Activated CD8-positive, alpha-beta memory T cell treated with anti-CD3 and anti-CD28 coated beads, Interleukin-2, amount 50 U/mL, for 24 hours (primary cell): ENCODE data around the gene TOP3A.
"Not testable (repeated sequence)": the region's sequence is repeated elsewhere in the genome, so short reads cannot be mapped to it uniquely, and the experiment has no call there.

Experiments used
- DNase-seq: peaks from one replicate; pipeline ENCODE4 v3.0.0-alpha.2; 2020; ENCODE audit errors: extremely low read depth

The TOP3A gene

GRCh38 chr17:18314731-18315561 lies at the start of gene TOP3A, which contains the start of gene SMCR8:
Gene TOP3A, minus strand, starts transcription at chr17:18314994. Its CDS starts 216 bp downstream, at chr17:18314778.
Gene SMCR8, plus strand, starts transcription at chr17:18315293. Its CDS starts 497 bp downstream, at chr17:18315790.
- peak; percentile 96 for DNase-seq

DNA sequence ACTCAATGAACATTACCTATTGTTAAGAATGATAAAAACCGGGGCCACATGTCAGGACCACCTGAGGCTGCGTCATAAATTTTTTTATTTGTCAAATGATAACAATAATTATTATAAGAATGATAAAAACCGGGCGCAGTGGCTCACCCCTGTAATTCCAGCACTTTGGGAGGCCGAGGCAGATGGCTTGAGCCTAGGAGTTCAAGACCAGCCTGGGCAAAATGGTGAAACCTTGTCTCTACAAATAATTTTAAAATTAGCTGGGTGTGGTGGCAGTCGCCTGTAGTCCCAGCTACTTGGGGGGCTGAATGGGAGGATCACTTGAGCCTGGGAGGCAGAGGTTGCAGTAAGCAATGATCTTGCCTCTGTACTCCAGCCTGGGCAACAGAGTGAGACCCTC lies 49.4 kb upstream of the TOP3A start:
- no peak for DNase-seq

DNA sequence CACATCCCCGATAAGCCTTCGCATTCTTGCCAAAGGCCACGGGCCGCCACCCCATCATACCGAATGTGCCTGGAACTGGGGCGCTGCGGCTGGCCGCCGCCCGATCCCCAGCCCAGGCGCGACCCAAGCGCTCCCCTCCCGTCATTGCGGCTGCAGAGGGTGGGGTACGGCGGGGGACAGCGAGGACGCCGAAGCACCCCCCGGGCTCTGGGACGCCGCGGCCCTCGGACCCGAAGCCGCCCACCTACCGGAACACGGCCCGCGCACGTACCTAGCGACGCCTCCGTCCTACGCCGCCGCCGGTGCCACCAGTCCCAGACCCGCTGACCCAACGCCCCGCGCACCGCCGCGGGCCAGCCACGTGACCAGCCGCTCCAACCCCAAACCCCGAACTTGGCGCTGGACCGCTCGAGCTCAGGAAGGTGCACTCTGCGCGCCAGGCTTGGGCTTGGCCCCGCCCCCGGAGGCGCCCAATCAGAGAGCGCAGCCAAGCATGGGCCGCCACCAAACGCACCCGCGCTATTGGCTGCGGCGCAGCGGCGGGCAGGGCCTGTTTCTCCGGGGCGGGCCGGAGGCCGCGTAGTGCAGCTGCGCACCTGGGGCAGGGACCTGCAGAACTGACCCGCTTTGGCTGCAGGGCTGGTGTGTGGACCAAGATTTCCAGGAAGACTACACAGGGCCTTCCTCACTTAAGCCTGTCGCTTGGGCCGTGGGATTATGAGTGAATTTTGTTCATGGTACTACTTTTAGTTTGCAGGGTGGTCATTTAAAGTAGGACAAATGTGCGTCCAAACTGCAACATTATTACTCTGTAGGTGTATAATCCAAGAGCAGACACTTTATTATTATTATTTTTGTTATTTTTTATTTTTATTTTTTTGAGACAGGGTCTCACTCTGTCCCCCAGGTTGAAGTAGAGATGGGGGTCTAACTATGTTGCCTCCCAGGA lies 48.6 kb upstream of the TOP3A start, which contains the start of gene SHMT1:
SHMT1 (minus strand) TSS at position 450 of the 949 bp plus-strand sequence. CDS start 7,569 bp downstream, outside the sequence.
- peak; percentile 71 for DNase-seq

DNA sequence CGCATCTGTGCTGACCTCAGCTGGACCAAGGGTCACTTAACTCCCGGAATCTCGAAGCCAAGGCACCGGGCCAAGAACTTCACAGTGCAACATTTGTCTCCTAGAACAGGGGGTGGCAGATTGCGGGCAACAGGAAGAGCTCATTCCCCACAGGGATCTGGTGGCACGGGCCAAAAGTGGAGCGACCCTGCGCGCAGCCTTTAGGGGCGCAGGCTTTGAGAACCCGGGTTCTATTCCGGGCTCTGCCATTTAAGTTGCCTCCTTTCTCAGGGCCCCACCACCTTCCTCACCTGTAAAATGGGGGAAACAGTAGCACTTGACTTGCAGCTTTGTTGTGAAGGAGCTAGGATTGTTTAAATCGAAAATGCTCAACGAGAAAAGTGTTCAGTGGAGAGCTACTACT lies 47.9 kb upstream of the TOP3A start:
- DNase-seq = no peak

GRCh38 chr17:18361837-18362697 lies 47.3 kb upstream of the TOP3A start:
- DNase-seq = no peak

DNA sequence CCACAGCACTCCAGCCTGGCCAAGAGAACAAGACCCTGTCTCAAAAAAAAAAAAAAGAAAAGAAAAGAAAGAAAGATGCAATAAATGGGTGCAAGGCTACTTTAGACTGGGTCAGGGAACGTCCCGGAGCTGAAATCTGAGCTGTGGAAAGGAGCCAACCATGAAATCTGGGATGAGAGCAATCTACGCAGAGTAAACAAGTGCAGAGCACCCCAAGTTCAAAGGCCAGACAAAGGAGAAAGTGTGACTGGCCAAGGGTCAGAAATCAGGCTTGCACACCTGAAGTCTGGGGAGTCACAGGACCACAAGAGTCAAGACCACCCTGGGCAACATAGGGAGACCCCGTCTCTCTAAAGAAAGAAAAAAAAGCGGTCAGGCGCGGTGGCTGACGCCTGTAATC lies 45.7 kb upstream of the TOP3A start:
- no peak for DNase-seq

- DNase-seq = no peak
Observed at GRCh38 chr17:18356624-18357023, 41.8 kb upstream of the TOP3A start.

GRCh38 chr17:18353541-18353940 lies 38.7 kb upstream of the TOP3A start:
- no peak for DNase-seq

DNA sequence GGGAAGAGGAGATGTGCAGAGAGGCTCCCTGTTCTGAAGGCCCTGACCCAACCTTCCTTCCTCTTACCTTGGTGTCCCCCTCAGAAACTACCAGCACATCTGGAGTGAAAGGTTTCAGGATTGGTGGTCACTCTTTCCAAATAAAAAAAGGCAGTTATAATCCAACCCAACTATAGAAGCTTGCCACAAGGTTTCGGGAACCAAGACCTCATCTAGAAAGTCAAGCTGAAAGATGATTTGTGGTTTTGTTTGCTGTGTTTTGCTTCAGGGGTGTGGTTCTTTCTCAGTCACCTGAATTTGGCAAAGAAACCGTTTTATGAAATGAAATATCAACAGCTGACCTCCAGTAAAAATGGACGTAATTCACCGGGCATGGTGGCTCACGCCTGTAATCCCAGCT lies 29.2 kb upstream of the TOP3A start:
- DNase-seq = no peak

DNA sequence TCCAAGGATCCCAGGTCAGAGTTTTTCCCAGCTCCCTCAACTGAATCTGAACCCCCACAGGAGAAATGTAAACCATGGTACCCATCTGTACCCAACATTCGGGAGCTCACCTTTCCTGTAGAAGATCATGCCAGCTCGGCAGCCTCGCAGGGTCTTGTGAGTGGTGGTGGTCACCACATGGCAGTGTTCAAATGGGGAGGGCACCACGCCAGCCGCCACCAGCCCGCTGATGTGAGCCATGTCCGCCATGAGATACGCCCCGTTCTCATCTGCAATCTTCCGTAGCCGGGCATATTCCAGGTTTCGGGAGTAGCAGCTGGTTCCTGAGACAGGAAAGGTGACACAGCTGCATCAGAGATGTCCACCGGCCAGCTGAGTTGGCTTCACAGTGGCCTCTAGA lies 25.1 kb upstream of the TOP3A start:
- DNase-seq = no peak

DNA sequence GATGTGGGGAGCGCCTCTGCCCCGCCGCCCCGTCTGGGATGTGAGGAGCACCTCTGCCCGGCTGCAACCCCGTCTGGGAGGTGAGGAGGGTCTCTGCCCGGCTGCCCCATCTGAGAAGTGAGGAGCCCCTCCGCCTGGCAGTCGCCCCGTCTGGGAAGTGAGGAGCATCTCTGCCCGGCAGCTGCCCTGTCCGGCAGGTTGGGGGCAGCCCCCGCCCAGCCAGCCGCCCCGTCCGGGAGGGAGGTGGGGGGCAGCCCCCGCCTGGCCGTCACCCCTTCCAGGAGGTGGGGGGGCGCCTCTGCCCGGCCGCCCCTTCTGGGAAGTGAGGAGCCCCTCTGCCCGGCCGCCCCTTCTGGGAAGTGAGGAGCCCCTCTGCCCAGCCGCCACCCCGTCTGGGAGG lies 23.4 kb upstream of the TOP3A start:
- DNase-seq = not testable (repeated sequence)

DNA sequence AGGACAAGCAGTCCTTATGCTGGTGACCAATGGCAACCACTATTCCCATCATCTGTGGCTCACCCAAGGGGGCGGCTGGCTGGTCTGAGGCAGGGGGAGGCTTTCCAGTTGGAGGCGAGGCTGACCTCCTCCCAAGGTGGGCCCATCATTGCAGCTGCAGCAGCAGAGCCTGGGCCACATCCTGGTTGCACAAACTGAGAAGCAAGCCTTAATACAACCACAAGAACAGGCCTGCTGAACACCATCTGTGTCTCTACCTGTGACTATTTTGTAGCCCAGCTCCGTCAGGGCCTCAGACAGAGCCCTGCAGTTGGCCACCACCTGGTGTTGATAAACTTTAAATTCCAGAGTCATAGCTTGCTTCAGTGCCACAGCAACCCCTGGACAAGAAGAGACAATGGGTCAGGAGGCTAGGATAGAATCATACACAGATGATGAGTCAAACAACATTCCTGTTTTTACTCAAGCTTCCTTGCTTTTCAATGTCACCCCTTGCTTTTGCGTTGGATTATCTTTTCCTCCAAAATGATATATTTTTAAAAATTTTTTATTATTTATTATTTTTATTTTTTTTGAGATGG lies 18.2 kb upstream of the TOP3A start:
- no peak for DNase-seq

- DNase-seq = no peak
Observed at GRCh38 chr17:18331879-18332278, 17.1 kb upstream of the TOP3A start.

- no peak for DNase-seq
Observed at GRCh38 chr17:18328643-18329204, 13.9 kb upstream of the TOP3A start.

- no peak for DNase-seq
Observed at GRCh38 chr17:18327556-18327955, 12.8 kb upstream of the TOP3A start.

DNA sequence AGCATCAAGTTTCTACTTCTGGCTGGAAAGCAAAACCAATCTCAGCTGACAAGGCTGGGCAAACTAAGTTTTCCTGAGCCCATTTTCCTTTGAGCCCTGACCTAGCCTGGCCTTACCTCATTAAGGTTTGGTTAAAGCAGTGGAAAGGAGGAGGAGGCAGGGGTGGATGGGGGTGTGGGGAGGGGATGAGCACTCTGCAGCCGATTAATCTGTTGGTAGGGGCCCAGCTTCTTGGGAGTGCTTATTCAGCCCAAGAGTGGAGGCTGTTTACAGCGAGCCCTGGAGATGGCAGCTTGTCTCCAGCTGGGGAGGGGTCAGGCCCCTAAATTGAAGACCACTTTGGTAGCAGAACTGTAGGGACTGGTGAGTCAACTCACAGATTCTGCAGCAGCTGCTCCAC lies 12.3 kb upstream of the TOP3A start:
- no peak for DNase-seq

DNA sequence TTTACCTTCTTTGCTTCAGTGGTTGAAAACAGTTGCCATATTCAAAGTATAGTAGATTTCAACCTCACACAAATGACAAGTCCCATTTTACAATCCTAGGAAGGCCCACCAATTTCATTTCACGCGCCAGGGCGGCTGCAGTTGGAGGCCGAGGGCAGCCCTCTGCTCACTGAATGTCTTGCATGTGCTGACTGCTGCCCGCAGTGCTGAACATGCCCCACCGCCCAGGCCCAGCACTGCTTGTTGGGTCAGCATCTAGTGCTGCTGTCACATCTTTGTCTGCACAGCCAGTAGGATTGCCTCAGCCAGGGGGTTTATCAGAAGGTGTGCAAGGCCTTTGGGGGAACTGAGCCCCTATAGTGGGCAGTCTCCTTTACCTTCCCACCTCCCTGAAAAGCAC lies 11.8 kb upstream of the TOP3A start:
- no peak for DNase-seq

- no peak for DNase-seq
Observed at GRCh38 chr17:18326039-18326438, 11.2 kb upstream of the TOP3A start.

- DNase-seq = no peak
Observed at GRCh38 chr17:18324140-18325050, 9.6 kb upstream of the TOP3A start.
